ENCODE data around the gene NTPCR.

Gene NTPCR

DNA sequence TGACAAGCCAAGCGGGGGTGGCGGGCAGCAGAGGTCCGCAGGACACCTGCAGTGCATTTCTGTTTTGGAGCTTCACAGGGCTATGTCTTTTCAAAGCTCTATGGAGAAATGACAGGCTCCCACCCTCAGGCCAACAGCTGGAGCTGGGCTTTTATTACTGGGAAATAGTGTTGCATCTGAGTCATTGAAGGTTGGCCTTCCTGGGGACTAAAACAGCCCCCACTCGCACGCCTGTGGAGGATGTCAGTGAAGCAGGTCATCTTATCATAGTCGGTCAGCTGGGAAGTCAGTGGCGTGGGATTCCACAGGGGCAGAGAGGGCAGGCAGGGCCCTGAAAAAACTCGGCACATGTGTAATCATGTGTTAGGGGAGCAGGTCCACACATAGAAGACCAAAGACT lies 55.3 kb downstream of the NTPCR start:
- DNase-seq (ENCODE audit: low read depth in 2 of 2, low spot score in 1 of 2): no peak

GRCh38 chr1:233006108-233006507 lies 55.7 kb downstream of the NTPCR start:
- no peak for DNase-seq (ENCODE audit: low read depth in 2 of 2, low spot score in 1 of 2)

DNA sequence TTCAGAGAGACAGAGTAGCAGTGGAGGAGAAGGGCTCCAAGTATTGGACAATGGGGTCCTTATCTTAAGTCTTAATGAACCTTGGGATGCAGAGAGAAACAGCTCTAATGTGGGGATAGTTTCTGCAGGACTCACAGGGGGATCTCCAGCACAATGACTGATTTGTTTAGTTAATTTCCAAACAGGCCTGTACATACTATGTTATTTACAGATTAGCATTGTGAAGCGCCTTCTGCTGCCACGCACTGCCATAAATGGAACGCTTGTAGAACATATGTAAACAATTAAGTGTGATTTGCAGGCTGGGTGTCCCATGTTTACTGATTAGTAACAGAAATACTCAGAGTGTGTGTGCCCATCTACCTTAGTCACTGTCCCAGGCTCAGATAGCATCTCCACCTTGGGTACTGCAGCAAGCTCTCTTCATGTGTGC lies 56.1 kb downstream of the NTPCR start:
- no peak for DNase-seq (ENCODE audit: low read depth in 2 of 2, low spot score in 1 of 2)

- DNase-seq (ENCODE audit: low read depth in 2 of 2, low spot score in 1 of 2): no peak
These were observed 59.7 kb downstream of the NTPCR start for GRCh38 chr1:233010146-233010545.

DNA sequence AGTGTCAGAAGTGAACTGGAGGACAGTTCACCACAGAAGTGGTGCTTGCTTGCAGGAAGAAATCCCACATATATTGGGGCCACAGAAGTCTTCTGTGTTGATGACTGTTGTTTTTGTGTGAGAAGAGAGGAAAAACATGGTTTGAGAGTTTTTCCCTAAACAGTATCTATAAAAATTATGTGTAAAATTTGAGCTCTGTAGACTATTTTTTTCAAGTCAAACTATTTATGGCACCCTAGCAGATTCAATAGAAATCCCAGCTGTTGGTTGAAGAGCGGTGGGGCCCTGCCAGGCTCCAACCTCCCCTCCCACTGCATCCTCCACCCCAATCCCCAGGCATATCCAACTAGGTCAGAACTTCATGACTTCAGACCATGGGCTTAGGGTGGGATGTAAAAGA lies 61.6 kb downstream of the NTPCR start:
- DNase-seq (ENCODE audit: low read depth in 2 of 2, low spot score in 1 of 2): no peak

- no peak for DNase-seq (ENCODE audit: low read depth in 2 of 2, low spot score in 1 of 2)
These were observed 65.6 kb downstream of the NTPCR start for GRCh38 chr1:233015965-233016364.

DNA sequence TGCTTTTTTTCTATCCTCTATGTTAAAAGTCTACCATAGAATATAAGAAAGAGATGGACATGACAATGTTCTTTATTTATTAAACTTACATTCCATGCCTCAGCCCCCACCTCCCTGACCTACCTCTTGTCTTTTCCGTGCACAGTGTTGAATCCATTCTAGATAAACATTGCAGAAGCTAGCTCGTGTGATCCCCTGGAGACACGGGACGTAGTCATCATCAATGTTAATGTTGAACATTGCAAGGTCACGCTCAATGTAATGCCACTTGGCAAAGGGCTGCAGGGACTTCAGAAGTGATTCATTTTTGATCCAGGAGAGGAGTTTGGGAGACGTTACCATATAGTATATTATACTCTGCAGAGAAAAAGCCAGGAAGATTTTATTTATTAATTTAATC lies 66.4 kb downstream of the NTPCR start:
- DNase-seq (ENCODE audit: low read depth in 2 of 2, low spot score in 1 of 2): no peak

- DNase-seq (ENCODE audit: low read depth in 2 of 2, low spot score in 1 of 2): no peak
These were observed 68.7 kb downstream of the NTPCR start for GRCh38 chr1:233019083-233019482.

DNA sequence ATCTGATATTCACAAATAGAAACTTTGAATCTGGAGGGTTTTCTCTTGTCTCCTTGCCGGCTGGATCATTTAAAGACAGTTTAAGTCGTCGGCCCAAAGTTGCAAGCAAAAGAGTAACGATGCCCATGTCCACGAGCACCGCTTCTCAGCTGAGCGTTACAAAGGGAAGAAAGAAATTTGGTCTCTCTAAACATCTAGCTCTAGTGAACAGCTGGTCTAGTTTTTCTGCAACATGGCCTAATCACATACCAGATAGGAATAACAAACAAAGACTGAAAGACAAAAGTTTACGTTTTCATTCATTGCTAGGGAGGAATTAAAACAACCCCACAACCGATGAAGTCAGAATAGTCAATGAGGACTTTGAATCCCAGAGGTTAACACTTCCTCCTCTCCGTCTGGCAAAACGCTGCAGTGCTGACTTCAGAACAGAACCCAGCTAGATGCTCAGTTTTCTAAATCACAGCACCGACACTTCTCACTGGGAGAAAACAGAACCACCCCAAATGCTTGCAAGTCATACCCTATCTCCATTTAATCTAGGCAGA lies 69.4 kb downstream of the NTPCR start:
- DNase-seq (ENCODE audit: low read depth in 2 of 2, low spot score in 1 of 2): no peak

DNA sequence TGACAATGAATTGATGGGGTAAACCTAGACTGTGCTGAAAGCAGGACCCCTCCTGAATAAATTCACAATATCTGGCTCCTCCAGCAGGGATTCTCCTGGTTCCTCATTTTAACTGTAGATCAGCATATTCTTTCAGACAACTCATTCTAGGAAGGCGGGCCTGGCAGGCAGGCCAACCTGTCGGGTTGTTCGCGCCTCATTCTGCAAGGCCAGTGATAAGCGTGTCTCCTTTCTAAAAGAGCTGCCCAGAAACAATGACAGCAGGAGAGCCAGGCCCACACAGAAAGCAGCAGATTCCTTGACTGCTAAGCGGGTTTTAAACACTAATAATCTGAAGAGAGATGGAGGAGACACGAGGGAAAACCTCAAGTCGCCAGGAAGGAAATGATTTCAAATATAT lies 70.0 kb downstream of the NTPCR start:
- no peak for DNase-seq (ENCODE audit: low read depth in 2 of 2, low spot score in 1 of 2)

GRCh38 chr1:233022246-233022645 lies 71.8 kb downstream of the NTPCR start:
- DNase-seq (ENCODE audit: low read depth in 2 of 2, low spot score in 1 of 2): no peak

- DNase-seq (ENCODE audit: low read depth in 2 of 2, low spot score in 1 of 2): no peak
These were observed 73.8 kb downstream of the NTPCR start for GRCh38 chr1:233024199-233024598.

- DNase-seq (ENCODE audit: low read depth in 2 of 2, low spot score in 1 of 2): no peak
These were observed 74.7 kb downstream of the NTPCR start for GRCh38 chr1:233025157-233025556.

DNA sequence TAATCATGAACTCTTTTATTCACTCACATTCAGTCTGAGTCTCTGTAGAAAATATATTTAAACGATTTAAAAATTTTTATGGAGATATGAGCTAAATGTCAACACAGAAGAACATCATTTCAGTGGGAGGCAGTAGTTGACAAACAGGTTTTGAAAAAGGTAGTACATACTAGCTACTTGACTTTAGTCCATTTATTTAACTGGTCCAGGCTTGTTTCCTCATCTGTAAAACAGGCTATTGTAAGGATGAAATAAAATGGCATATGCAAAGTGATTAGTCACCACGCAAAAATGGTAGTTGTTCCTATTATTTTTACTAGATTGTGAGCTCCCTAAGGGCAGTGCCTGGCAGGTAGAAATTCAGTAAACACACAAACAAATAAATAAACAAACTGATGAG lies 75.2 kb downstream of the NTPCR start:
- no peak for DNase-seq (ENCODE audit: low read depth in 2 of 2, low spot score in 1 of 2)

DNA sequence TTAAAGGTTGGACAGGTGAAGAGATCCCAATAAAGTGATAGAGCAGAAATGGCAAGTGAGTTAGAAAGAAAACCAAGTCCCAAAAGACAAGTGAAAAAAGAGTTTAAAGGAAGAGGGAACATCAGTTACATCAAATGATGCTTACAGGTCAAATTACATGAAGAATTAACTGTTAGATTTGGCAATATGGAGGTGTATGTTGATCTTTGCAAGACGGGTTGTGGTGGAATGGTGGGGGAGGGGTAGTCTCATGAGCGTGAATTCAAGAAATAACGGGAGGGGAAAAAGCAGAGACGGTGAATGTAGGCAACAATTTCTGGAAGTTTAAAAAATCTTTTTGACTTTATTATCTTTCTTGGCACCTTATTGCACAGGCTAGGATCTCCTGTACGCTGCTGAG lies 76.6 kb downstream of the NTPCR start:
- DNase-seq (ENCODE audit: low read depth in 2 of 2, low spot score in 1 of 2): no peak

- DNase-seq (ENCODE audit: low read depth in 2 of 2, low spot score in 1 of 2): no peak
These were observed 81.1 kb downstream of the NTPCR start for GRCh38 chr1:233031521-233031920.

- no peak for DNase-seq (ENCODE audit: low read depth in 2 of 2, low spot score in 1 of 2)
These were observed 82.5 kb downstream of the NTPCR start for GRCh38 chr1:233032916-233033315.

DNA sequence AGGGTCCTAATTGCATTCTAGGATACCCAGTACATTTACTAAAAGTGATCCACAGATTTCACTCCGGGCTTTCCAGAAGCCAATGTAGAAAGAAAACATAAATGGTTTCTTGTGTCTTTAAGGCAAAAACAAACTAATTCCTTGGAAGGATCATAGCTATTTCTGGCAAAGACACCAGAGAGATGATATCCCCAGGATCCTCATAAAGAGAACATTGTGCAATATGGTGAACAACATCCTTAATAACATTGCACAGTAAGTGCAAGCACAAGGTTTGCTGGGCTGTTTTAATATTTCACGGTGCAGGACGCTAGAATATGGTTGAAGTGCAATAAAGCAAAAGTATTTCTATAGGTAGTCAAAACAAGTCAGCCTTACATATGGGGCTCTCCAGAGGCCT lies 83.0 kb downstream of the NTPCR start:
- no peak for DNase-seq (ENCODE audit: low read depth in 2 of 2, low spot score in 1 of 2)
